ENCODE results near the gene SLC25A36.

DNA sequence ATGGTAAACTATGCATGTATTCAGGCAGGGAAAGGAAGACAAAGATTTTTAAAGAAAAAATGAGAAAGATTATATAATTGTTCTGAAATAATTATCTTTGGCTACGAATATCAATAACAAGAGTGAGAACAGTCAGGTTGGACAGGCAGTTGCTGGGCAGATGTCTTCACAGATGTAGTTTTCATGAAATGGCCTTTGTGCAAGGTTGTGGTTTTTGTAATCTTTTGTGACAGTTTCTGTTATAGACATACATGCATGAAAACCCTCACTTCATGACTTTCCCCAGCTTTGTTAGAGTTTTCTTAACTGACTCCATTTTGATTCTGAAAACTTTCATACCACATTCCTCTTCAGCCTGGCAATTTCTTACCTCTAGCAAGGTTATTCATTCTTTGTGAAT is 34.9 kb upstream of the SLC25A36 start:
- TF ChIP-seq, protein P1, sequence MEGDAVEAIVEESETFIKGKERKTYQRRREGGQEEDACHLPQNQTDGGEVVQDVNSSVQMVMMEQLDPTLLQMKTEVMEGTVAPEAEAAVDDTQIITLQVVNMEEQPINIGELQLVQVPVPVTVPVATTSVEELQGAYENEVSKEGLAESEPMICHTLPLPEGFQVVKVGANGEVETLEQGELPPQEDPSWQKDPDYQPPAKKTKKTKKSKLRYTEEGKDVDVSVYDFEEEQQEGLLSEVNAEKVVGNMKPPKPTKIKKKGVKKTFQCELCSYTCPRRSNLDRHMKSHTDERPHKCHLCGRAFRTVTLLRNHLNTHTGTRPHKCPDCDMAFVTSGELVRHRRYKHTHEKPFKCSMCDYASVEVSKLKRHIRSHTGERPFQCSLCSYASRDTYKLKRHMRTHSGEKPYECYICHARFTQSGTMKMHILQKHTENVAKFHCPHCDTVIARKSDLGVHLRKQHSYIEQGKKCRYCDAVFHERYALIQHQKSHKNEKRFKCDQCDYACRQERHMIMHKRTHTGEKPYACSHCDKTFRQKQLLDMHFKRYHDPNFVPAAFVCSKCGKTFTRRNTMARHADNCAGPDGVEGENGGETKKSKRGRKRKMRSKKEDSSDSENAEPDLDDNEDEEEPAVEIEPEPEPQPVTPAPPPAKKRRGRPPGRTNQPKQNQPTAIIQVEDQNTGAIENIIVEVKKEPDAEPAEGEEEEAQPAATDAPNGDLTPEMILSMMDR (IDR thresholded peaks at IDR 0.05; ENCODE audit: poor library complexity) = no peak
- no peak for TF ChIP-seq EZH2 (IDR thresholded peaks at IDR 0.05; ENCODE audit: borderline replicate concordance)
